GM19372 (cell line): ENCODE data around the gene CD44.
A peak's percentile ranks its signal among the peaks of the same experiment; 100 is the strongest.

ENCODE experiments used
- ATAC-seq: cut with Tn5 transposase; IDR thresholded peaks from one replicate; pipeline ENCODE4 v1.9.1; 2021; ENCODE audit warnings: mild to moderate bottlenecking, low read depth, moderate library complexity; ENCODE audit not compliant: unreplicated experiment

CD44 gene

DNA sequence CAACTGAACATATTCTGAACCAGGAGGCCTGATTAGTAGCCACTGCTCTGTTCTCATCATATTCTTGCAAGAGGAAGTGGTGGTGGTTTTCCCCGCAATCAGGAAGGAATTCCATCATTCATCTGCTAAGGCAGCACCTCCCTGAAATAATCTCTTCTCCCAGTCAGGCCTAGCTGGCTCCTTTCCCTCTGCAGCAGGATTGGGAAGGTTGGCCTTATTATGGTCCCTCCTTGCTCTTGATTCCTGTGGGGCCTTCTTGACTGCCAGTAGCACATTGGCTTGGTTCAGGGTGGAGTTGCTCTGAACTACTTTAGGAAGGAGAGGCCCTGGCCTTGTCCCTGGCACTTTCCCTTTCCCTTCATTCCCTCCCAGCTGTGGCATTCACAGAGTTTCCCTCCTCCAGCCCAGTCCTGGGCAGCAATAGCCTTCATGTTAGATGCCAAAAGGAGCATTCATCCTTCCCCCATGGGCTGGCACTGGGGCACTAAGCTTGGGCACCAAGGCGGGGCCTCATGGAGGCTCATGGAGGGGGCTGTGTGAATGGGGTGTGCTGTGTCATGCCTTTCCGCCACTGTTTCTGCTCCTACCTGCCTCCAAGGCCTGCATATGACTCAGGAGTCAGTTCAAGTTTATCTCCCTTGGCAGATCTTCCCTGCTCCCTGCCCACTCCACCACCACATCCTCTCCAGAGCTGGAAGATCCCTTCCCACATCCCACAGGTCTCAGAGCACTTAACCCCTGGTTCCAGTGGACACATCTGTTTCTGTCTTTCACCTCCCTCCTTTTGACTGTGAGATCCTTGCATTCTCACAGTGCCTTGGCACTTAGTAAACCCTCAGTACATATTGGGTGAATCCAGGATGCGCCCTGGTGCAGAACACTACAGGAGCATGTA lies 27.6 kb upstream of the CD44 start:
- no peak for ATAC-seq

DNA sequence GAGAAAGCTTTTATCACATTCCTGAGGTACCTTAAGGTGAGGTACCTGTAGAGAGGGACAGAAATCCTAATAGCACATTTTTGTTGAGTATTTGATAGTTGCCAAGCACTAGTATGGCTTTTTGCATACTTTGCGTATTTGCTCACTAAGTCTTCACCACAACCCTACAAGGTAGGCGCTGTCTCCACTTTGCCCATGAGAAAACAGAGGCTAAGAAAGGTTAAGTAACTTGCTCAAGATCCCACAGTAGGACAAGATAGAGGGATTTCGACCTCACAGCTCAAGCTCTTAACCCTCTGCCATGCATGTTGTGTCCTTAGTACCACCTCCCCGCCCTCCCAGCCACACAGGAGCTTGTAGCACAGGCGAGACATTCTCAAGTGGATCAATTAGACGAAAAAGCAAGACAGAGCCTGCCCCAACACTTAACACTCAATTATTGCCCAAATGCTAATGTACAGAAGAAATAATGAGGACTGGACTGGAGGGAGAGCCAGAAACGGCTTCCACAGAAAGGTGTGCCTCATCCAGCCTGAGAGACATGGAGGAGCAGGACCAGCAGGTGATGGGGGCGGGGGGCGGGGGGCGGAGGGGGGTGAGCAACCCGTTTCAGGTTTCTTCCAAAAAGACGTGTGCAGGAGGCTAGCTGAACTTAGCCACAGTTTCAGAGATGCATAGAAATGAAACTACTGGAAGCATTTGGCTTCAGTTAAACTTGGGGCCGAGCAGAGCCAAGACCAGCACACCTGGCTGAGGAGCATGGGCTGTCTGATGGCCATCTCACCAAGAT lies 26.7 kb upstream of the CD44 start:
- no peak for ATAC-seq

DNA sequence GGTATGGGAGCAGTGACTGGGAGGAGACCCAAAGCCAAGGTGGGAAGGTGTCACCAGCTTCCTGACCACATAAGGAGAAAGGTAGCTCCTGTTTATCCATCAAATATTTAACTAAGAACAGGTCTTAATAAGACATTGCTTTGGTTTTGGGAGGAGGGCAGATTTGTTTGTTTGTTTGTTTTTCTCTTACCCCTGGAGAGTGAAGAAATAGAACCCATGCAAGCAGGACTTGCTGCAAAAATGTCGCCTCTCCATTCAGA lies 26.2 kb upstream of the CD44 start:
- ATAC-seq = no peak

DNA sequence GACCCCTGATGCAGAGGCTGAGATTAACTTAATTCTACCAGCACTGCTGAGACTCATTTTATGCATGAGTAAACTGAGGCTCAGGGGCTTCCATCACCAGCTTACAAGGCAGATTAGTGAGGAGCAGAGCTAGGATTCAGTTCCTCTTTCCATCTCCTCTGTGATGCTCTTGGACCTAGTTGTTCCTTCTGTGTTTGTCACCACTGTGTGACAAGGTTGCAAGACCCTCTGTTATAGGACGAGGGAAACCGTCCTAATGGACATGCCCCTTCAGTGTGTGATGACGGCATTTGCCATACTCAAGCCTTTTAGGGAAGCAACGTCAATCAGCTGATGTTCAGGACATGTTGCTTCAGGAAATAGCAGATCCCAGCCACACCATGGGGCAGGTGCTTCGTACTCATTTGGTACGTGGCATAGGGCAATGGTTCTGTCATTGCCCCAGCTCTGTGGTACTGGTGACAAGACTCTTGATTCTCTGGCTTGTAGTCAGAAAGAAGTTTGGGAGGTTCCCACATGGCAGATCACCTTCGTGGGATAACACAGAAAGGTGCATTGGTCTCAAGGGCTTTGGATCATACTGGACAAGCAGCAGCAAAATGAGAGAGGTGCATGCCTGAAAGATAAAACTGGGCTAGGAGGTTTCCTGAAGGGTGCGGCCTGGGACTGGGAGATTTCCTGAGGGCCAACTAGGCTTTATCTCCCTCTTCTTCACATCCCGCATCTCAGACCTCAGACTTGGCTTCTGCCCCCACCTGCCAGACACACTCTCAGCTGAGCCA lies 23.9 kb upstream of the CD44 start:
- no peak for ATAC-seq

DNA sequence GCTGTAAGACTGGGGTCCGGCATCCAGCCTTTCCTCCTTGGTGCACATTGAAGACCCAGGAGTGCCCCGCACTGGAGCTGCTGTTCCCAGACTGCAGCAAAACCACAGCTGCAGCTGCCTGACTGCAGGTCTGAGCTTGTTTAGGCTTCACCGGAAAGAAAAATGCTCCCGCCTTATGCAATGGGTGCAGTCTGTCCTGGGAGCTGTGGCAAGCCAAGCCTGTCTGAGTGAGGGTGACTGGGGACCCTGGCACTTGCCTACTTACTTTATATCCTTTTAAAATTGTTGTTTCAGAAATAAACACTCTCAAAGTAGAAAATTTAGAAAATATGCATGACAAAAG lies 23.3 kb upstream of the CD44 start:
- no peak for ATAC-seq

DNA sequence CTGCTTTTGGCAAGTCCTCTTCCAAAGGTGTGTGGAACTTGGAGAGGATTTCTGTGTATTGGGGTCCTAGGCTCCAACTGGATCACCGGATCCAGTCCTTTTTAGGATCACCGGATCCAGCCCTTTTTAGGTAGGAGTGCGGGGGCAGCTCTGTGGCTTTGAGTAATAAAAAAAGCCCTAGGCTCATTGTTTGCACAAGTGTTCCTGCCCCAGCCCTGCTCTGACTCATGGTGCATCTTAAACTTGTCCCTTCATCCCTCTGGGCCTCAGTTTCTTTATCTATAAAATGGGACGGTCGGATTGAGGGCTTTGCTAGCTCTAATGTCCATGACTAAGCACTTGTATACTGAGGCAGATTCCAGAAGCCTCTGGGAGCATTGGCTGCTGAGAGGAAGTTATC lies 22.7 kb upstream of the CD44 start:
- ATAC-seq = no peak

DNA sequence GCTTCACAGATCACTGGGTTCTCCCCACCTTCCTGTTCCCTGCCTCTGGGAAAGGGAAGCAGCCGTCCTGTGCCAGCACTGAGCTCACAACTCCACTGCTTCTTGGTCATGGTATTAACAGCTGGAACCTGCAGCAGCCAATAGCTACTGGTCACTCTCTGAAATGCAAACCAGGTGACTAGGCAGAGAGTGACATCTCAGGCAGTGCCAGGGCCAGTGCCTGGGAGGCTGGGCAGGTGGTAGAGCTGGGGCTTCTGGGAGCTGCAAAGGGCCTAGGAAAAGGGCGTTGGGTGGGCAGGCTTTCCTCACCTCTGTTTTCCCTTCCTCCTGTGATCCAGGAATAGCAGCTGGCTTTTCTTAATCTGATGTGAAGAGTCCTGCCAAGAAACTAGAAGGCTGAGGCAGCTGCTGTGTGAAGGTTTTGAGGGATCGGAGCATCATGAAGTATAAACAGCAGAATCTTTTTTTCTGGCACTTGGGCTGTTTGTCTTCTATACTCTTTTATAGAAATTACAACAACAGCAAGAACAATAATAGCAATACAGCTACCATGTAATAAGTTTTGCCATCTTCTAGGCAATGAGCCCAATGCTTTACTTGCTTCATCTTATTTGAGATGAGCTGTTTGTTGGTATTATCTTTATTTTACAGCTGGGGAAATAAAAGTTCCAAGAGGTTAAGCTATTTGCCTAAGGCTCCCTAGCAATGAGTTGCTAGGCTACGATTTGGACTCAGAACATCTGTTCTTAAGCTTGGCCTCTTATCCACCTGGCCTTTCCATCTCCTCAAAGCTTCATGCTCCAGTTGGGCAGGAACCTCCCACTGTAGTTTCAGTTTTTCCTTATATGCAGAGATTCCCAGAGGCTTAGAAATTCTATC lies 22.0 kb upstream of the CD44 start:
- no peak for ATAC-seq

DNA sequence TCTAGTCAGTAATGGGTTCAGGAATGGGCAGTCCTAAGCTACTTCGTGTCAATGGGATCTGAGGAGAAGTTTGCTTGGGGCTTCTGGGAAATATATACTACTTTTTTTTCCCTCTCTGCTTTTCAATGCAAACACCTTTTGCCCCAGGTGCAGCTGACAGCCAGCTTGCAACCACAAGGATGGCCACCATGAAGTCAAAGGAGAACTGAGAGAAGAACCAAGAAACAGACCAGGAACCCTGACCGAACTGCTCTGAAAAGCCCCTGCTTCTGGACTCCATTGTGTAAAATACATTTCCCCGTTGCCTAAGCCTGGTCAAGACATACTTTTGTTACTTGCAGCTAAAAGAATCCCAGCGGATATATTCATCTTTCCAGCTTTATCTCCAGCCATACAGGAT lies 20.1 kb upstream of the CD44 start:
- peak; percentile 86 for ATAC-seq

DNA sequence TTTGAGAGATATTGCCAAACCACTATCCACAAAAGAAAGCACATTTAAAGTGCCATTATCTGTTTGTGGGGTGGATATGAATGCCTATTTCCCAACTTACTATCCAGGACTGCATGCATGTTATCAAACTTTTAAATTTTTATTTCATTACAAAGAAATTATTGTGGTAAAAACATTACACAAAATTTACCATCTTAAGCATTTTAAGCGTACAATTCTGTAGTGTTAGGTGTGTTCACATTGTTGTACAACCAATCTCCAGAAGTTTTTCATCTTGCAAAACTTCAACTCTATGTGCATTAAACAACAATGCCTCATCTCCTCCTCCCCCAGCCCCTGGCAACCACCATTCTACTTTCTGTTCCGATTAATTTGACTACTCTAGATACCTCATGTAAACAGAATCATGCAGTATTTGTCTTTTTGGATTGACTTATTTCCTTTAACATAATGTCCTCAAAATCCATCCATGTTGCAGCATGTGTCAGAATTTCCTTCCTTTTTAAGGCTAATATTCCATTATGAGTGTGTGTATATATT lies 17.6 kb upstream of the CD44 start:
- no peak for ATAC-seq

DNA sequence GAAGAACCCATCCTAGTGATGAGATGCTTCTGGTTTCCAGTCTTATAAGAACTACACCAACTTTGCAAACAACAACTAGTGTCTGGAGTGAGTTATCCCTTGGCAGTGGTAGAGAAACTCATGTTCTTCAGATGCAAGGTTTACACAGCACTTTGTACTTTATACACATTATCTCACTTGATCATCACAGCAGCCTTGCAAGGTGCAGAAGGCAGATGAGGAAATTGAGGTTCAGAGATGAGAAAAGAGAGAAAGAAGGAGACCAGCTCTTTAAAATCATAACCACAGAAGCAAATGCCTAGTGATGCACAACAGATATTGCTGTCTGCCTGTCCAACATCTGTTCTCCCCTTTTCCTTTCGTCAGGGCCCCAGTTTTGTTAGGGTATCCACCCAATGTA lies 16.7 kb upstream of the CD44 start:
- no peak for ATAC-seq

DNA sequence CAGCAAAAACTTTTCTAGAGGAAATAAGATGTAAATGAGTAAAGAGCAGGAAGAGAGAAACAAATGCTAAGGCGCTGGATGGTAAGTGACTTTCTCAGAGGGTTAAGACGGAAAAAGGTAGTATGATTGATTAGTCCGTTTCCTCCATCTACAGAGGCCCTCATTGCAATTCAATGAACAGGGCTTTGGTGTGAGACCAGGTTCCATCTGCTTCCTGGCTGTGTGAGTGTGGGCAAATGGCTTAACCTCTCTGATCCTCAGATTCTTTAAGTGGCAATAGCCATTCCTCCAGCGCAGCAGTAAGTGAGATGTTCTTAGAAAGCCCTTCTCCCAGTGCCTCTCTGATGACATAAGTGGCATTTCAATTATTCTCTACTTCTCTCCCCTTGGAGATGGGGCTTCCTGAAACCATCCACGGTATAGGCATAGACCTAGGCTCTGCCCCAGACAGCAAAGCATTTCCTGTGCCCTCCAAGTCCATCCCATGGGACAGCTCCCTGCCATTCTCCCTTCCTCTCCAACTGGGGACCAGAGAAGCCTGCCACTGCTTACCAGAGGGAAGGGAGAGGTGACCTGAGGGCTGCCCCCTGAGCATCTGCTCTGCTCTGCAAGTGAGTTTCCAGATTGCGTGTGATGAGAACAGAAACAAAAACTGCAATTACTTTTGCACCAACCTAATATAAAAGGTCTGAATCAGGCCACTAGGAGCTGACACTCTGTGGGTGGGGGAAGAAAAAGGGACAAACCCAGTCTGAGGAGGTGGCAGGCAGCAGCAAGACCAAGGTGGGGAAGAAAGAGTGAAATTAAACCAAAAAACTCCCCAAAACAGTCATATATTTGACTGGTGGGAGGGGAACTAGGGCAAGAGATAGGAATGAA lies 12.7 kb upstream of the CD44 start:
- ATAC-seq = peak; percentile 70

DNA sequence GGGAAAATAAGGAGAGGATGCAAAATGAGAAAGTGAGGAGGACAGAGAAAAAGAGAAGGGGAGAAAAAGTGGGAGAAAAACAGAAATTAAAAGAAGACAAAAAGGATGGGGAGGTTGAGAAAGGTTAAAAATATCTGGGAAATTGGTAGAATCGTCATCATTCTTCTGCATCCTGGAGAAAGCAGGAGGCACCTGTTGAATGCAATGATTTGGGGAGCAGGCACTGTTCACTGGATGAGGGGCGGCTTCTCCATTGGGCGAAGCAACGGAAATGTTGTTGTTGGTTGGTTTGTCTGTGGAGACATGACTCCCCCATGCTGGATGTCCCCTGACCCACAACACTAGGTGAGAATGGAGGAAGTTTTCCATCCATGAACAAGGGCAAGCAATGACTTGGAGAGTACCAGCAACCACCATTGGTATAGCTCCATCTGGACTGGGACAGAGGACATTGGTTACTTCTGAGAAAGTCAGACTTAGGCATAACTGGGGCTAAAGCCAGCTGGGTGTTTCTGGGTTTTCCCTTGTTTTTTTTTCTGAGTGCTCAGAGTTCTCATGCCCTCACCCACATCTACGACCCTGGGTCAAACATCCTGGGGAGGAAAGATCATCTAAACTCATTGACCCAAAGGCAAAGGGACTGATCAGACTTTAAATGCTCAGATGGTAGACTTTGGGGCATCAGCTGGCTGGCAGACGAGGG lies 11.9 kb upstream of the CD44 start:
- no peak for ATAC-seq

DNA sequence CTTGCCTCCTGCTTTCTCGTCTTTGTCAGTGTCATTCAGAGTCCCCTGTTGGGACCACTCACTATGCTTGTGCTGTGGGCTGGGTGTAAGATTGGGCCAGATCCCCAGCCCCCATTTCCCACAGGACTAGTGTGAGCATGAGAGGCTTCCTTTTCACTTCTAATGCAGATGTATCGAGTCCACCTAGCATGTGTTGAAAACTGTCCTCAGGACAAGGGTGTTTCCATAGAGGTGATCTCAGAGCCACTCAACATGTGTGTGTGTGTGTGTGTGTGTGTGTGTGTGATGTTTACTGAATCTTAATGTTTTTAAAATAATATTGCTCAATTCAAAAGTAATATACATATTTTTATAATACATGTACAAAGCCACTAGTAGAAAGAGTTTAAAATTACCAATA lies 11.4 kb upstream of the CD44 start:
- ATAC-seq = no peak

DNA sequence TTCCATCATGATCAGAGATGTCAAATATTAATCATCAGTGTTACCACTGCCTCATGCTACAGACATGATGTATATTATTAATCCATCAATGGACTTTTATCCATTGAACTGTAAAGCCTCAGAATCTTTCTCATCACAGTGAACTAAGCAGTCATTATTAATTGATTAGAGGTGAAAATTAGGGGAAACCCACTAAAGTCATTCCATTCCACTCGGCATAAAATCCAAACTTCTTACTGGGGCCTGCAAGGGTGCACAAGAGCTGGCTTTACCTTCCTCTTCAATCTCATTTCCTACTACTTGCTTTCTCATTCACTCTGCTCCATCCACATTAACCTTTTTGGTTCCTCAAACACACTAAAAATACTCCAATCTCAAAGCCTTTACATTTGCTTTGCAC lies 7.9 kb upstream of the CD44 start:
- no peak for ATAC-seq

DNA sequence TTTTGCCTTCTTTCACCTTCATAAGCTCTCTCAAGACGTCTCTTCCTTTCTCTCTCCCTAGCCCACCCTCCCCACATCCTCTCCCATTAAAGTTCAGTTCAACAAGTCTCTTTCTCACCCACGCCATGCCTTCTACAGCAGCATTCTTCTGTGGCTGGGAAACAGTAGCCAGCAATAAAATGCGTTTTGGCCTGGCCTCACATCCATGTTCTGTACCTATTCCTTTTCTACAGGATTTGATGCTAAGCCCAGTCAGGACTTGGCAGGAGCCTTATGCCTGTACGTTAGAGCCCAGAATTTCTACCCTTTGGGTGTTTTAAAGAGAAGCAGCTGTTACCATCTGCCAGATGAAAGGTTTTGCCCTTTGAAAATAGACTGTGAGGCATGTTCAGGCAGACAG lies 7.1 kb upstream of the CD44 start:
- ATAC-seq = no peak

DNA sequence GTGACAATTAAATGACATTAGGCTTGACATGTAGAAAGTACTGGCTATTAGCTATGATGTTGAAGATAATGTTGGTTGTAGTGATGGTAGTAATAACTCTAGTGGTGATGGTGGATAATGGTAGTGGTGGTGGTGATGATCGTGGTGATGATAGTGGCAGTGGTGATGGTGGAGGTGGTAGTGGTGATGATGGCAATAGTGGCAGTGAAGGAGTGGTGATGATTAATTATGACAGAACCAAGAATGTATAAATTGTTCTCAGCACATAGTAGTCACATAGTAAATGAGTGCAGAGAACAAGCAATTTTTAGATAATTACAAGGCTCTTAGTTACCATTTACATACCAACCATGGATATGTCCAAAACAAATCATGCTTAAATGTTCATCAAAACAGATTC lies 5.3 kb upstream of the CD44 start:
- ATAC-seq = no peak

DNA sequence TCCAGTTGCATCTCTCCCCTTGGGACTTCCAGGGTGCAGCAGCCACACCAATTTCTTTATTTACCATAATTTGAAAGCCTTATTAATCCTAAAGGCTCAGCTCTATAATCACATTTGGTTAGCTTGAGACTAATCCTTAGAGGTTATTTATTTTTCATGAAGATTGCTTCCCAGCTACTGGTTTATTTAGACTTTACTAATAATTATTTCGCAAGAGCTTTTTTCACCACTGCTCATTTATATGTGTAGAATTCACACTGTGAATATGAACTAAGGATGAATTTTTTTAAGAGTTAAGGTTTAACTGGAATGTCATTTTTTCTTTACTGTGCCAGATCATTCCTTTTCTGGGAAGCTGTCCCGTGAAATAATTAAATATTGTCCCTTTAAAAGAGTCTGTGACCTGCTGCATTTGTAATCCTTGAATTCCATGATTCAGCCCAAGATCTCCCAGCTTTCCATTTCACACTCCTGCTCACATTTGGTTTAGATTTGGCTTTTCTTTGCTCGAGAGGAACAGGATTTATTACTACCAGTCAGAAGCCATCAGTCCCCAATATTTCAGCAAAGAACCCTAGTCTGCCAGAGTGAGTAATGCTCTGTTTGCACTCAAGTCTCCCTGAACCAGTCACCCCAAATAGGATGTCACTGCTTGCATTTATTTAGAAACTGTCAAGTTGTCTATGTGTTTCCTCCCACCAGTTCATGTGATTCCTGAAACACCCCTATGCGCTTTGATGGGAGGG lies 4.4 kb upstream of the CD44 start:
- no peak for ATAC-seq

DNA sequence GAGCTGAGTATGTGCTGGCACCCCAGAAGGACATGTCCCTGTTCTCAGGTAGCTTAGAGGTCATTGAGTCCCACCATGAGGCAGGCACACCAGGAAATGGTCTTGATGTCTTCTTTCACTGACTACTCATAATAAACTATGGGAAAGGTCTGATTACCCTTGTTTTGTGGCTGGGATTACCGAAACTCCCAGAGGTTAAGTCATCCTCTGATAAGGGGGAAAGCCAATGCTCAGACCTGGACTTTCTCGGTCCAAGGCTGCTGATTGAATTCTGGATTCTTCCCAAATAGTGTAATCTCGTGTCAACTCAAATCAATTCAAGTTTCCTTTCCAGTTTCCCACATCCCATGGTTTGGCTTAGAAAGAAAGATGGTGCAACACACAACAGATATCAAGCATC lies 3.7 kb upstream of the CD44 start:
- ATAC-seq = no peak
